CD4-positive, alpha-beta T cell treated with Interleukin-6 for 4 hours (primary cell): Measurements from ENCODE around the gene PHPT1.
"Not testable (repeated sequence)": the region's sequence is repeated elsewhere in the genome, so short reads cannot be mapped to it uniquely, and the experiment has no call there.

Experiments used
- DNase-seq: peaks from one replicate; pipeline ENCODE4 v3.0.0-alpha.2; 2020; ENCODE audit warnings: mixed read lengths

Gene PHPT1

DNA sequence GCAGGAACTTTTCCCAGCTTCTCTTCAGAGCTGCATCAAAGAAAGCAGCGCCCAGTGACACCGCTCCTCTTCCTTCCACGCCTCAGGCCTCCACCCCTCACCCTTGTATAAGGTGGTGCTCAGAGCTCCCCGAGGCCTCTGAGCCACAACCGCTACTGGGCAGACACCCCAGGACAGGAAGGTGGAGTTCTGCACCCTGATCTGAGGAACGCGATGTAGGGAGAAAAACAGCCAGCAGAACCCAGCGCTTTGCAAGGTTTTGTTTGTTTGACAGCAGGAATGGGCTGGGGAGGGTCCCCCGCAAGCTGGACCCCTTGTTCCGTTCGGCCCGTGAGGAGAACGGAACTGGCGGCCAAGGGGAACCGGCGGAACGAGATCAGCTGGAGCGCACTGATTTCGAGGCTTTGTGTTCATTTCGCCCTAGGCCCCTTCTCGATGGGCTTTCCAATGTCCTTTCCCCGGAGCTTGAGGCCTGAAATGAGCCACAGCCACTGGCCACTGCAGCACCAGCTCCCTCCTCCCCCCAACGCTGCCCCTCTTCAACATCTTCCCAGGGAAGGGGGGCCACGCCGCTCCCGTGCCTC, 12.8 kb downstream of the PHPT1 start:
- no peak for DNase-seq

DNA sequence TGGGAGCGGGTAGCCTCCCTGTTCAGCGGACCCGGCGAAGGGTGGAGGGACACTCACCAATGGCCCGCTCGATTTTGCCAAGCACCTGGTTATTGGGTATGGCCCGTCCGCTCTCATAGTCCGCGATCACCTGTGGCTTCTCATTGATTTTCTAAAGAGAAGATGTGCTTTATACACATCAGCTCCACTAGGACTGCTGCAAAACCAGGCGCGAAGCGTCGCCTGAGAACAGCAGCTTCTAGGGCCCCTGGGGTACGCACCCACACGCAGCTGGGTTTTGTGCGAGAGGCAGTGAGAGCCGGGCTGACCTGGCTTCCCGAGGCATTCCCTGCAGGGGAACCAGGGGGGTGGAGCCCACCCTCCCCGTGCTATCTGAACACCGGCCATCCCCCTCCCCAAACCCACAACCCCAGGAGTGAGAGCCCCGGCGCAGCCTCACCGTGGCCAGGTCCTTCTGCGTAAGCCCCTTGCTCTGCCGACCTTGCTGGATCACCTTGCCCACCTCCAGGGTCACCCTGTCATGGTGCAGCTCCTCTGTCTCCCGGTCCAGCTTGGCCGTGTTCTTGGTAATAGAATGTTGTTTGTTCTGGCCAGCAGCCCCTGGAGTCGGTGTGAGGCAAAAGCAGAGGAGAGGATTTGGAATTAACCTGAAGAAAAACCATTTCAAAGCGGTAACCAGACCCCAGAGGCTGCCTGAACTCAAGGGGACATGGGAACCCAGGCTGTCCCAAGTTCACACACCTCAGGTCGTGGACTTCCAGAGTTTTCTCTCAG, 13.8 kb downstream of the PHPT1 start:
- no peak for DNase-seq

DNA sequence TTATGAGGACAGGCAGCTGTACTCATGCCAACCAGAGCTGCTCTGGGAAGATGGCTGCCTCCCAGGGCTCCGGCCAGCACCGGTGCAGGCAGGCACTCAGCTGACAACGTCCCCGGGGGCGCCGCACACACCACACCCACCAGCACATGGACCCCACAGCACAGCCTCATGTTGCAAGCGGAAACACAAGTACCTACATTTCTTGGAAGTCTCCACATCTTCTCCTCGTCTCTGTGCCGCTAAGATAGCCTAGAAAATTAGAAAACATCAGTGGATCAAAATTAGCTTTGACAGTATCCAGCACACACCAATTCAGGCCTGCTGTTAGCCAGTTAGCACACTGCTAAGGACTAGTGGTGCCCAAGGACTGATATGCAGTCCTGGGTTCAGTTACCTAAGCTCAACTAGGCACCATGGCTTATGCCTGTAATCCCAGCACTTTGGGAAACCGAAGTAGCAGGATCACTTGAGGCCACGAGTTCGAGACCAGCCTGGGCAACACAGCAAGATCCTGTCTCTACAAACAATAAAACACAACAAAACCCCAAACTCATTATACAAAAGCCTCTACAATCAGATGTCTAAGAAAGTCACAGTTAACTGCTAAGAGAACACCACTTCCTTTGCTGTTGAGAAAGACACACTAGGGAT, 14.5 kb downstream of the PHPT1 start:
- no peak for DNase-seq

DNA sequence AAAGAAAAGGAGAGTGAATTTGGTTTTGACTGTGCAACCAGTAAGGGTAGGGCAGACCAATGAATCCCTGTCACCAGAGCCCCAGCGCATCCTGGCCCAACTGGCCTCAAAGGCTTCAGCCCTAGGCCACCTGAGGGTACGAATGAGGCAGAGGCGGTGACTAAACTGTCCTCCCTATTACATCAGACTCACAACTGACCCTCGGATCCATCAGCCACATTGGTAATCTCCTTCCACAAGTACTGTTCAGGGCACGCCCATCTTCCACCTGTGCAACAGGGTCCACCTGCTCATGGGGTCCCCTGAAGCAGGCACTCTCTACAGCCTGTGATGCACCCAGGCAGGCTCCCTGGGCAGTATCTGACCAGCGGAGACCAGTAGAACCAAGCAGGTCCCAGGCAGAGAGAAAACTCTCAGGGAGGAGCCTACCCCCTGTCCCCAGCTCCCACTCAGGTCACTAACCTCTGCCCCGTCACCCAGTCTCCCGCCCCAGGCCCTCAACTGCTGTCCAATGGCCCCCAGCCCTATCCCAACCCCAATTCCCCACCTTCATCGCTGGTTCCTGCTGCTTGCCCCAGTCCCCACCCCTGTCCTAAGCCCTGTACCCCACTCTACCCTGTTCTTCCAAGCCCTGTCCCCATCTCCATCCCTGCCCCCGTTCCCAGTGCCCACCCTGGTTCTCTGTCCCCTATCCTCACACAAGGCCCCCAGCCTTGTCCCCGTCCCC, 16.0 kb downstream of the PHPT1 start:
- DNase-seq = no peak

DNA sequence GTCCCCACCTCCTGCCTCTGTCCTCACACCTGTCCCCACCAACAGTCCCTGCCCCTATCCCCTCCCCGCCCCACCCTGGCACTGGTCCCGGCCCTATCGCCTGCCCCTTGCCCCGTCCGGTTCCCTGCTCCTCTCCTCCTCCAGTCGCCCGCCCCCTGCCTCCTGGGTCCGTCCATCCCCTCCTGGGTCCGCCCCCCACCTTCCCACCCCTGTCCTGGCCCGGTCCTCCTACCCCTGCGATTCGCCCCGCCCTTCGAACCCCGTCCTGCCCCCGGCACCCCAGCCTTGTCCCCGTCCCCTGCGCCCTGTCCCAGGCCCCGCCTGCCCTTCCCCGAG, 16.5 kb downstream of the PHPT1 start:
- DNase-seq = no peak

DNA sequence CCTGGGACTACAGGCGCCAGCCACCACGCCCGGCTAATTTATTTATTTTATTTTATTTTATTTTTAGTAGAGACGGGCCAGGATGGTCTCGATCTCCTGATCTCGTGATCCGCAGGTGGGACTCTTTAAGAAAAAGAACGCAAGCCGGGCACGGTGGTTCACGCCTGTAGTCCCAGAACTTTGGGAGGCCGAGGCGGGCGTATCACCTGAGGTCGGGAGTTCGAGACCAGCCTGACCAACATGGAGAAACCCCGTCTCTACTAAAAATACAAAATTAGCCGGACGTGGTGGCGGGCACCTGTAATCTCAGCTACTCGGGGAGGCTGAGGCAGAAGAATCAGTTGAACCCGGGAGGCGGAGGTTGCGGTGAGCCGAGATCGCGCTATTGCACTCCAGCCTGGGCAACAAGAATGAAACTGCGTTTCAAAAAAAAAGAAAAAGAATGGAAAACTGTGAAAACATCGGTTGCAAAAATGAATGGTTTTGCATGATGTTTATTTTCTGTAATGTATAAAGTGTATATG, 17.8 kb downstream of the PHPT1 start:
- DNase-seq = not testable (repeated sequence)

DNA sequence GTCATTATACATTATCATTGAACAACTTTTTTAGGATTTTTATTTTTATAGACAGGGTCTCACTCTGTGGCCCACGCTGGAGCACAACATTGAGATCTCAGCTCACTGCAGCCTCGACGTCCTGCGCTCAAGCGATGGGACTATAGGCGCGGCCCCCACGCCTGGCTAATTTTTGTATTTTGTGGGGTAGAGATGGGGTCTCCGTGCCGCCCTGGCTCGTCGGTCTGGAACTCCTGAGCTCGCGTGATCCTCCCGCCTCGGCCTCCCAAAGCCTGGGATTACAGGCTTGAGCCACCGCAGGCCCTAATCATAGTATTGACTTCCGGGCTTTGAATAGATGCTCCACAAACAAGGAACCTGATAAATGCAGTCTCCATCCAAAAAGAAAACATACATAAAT, 18.3 kb downstream of the PHPT1 start:
- DNase-seq = no peak

DNA sequence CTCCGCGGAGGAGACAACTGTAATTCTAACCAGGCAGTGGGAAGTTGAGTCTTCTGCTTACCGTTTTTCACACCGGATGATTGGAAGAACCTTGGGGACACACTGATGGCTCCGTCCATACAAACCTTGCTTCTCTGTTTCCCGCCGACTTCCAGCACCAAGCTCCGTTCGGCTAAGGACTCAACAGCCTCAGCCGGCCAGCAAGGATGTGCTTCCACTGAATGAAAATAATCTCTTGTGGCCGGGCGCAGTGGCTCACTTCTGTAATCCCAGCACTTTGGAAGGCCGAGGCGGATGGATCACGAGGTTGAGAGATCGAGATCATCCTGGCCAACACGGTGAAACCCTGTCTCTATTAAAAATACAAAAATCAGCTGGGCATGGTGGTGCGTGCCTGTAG, 18.7 kb downstream of the PHPT1 start:
- DNase-seq = no peak

DNA sequence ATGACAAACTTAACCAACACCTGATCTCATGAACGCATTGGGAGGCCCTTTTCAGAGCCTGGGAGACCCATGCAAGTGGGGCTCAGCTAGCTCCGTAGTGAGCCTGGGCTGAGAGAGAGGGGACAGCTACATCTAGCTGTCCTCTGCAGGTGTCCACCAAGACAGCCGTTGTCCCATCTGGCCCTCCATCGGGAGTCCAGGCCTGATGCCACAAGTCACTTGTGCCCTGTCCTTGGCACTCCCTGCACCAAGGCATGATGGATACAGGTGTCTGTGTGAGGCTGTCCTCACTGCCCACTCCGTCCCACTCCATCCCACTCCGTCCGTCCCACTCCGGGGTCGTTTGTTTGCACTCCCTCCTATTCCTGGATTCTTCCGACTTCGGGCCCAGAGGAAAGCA, 19.4 kb downstream of the PHPT1 start:
- no peak for DNase-seq

DNA sequence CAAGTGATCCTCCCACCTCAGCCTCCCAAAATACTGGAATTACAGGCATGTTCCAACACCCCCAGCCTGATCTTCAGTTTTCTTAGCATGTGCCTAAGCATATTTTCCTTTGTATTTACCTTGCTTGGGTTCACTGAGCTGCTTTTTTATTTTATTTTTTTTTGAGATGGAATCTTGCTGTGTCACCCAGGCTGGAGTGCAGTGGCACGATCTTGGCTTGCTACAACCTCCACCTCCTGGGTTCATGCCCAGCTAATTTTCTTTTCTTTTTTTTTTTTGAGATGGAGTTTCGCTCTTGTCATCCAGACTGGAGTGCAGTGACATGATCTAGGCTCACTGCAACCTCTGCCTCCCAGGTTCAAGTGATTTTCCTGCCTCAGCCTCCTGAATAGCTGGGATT, 20.4 kb downstream of the PHPT1 start:
- not testable (repeated sequence) for DNase-seq

DNA sequence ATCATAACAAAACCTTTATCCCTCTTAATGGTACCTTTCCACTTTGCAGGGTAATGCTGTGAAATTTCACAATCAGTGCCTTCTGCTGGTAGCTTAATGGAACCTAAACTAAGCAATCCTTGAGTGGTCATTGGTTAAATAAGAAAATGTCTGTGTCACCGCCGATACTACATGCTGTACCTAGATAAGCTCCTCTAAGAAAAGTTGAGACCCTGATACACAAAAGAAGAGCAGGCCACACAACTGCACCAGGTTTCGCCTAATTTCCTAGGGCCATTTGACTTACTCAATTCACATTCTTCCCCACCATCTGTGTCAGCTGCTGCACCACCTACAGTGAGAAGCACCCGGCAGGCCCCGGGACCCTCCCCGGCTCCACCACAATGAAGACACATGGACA, 25.9 kb downstream of the PHPT1 start:
- no peak for DNase-seq

DNA sequence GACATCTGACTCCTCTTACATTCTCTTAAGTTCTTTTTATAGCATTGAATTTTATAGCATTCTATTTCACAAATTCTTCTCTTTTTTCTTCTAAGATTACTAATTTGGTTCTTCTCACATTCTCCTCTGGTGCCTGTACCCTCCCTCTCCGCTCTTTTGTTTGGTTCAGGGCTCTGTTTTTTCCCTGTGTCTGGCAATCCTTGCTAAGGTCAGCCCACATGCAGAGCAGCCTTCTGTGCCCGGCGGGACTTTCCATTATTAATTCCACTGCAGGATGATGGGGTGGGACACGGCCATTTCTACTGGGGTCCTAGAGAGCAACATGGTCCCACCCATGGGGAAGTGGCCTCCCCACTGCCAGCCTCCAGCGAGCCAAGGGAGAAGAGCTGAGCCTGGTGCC, 27.3 kb downstream of the PHPT1 start:
- no peak for DNase-seq

DNA sequence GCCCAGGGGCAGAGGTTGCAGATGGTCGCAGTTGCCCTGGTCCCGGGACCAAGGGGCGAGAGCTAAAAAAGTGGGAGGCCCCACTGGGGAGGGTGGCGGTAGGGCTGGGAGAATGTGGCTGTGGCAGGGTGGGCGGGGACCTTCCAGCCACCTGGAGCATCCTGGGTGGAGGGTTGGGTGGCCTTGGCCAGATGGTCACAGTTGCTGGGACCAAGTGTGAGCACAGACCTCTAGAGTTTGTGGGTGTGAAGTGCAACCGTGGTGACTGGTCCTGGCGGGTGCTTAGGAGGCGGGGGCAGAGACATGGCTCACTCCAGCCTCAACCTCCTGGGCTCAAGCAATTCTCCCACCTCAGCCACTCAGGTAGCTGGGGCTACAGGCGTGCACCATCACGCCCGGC, 31.4 kb downstream of the PHPT1 start:
- no peak for DNase-seq

DNA sequence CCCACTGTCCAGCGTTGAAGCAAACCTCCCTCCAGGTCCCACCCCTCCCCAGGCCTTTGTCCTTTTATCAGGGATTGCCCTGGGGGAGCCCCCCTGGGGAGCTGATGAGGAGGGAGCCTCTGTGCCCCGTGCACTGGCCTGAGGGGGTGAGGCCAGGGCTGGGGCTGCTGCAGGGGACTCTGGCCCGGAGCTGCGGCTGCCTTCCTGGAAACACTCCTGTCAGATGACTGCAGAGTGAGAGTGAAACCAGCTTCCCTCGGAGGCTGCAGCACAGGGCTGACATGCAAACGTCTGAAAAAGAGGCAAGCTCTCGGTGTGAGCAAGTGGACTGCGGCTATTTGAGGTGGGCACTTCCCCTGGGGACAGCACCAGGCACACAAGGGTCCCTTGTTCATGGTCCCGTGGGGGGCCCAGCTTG, 32.5 kb downstream of the PHPT1 start:
- peak; percentile 62 for DNase-seq

DNA sequence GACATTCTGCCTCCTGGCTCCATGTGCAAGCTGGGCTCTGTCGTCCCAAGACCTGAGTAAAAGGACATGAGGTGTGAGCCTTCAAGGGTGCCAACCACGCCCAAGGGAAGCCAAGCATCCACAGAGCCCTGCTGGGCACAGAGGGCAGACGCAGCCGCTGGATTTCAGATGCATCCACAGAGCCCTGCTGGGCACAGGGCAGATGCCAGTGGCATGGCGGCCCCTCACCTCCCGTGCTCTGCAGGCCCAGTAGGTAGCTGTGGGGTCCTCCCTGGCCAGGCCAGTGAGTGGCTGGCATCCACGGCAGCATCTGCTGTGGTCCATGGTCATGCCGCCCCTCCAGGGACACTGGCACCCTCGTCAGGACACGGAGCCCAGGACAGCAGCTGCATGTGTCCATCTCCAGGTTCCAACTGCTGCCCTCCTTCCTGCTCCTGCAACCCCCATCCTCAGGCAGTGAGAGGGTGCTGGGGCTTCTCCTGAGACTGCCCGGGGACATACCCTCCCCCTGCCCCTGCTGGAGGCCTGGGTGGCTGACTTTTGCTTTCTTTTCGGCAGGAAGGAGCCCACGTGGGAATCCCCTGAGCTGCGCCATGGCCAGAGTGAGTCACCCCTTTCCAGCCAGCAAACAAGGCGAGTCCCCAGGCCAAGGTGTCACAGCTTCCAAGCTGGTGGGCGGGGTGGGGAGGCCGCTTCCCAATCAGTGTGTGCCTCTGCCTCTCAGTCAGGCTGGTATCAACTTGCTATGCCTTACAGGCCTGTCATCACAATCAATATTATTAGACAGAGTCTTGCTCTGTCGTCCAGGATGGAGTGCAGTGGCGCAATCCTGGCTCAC, 33.1 kb downstream of the PHPT1 start:
- DNase-seq = peak; percentile 88

DNA sequence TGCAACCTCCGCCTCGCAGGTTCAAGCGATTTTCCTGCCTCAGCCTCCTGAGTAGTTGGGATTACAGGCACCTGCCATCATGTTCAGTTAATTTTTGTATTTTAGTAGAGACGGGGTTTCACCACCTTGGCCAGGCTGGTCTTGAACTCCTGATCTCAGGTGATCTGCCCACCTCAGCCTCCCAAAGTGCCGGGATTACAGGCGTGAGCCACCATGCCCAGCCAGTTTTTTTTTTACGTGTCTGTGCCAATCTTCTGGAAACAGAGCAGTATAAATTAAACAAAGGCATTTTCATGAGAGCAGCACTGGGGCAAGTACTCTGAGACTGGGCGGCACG, 33.7 kb downstream of the PHPT1 start:
- DNase-seq = not testable (repeated sequence)

DNA sequence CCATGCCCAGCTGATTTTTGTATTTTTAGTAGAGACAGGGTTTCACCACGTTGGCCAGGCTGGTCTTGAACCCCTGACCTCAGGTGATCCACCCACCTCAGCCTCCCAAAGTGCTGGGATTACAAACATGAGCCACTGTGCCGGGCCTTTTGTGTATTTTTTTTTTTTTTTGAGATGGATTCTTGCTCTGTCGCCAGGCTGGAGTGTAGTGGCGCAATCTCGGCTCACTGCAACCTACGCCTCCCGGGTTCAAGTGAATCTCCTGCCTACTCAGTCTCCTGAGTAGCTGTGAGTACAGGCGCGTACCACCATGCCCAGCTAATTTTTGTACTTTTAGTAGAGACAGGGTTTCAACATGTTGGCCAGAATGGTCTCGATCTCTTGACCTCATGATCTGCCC, 34.5 kb downstream of the PHPT1 start:
- DNase-seq = not testable (repeated sequence)

DNA sequence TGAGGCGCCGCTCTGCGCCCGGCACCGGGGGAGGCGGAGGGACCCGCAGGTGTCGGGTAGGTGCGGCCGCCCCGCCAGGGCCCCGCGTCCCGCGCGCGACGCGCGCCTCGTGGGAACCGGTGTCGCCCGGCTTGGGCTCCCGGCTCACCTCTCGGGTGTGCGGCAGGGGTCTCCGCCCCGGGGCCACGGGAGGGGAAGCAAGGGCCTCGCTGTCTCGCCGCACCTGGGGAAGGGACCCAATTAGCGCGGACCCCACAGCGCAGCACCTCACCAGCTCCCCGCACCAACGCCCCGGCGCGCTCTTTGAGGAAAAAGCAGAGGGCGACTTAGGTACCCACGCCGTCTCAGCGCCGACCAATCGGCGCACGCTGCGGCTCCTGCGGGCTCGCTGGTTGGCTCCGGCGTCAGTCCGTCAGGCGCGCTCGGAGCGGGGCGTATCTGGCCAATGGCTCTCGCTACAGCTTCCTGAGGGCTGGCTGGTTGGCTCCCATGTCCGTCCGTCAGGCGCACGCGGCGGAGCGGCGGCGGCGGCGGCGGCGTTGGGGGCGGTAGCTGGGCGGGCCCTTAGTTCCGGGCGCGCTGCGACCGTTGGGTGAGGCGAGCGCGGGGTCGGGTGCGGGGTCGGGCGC, 36.9 kb downstream of the PHPT1 start, which contains the start of gene TRAF2:
TSS of gene TRAF2 (plus strand) at position 567 of the 629 bp plus-strand sequence. CDS start 12,225 bp downstream, outside the sequence.
- DNase-seq = peak; percentile 97

DNA sequence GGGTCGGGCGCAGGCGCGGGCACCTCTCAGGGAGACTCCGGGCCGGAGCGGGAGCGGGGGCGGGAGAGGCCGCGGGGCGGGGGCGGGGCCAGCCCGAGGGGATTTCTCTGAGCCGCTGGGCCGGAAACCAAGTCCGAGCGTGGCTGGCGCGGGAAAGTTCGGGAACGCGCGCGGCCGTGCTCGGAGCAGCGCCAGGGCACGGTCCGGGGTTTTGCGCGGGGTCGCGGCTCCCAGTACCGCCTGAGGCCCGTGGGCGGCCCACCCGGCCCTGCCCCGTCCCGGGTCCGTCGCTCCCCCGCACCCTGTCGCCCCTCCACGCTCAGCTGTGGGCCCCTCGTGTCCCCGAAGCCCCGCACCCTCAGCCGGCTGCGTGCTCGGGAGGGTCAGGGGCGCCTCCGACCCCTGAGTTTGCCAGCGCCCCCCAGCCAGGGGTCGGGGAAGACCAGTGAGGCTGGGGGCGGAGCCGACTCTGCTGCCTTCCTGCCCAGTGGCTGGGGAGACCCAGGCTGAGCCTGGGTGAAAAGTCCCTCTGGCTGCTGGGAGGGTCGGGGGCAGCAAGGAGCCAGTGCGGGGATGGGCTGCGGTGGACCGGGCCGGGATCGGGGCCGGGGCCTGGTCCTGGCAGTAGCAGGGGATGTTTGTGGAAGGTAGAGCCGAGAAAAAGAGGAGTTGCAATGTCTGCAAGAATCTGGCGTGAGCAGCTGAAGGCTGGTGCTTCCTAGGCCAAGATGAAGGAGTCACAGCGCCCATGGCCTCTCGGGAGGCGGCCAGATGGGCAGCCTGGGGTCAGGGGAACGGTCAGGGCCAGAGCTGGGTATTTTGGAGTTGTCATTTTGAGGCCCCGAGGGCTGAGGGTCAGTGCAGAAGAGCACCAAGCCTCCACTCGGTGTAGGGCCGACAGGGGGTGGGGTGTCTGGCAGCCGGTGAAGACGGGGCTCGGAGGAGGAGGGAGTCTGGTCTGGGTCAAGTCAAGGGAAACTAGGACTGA, 37.7 kb downstream of the PHPT1 start:
- peak; percentile 49 for DNase-seq

DNA sequence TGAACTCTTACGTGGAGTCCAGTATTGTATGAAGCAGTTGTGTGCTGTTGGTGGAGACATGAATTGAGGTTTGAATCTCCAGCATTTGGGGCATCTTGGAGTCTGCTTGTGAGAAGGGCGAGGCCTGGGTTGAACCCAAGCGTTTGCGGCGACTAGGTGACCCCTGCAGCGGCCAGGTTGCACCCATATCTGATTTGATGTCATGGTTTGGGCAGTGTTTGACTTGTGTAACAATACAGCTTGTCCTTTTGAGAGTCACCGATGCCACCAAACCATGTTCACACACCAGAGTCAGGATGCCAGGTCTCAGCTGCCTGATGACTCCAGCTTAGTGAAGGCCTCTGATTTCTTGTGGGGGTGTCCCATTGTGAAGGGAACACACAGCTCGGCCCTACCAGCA, 39.2 kb downstream of the PHPT1 start:
- DNase-seq = no peak

DNA sequence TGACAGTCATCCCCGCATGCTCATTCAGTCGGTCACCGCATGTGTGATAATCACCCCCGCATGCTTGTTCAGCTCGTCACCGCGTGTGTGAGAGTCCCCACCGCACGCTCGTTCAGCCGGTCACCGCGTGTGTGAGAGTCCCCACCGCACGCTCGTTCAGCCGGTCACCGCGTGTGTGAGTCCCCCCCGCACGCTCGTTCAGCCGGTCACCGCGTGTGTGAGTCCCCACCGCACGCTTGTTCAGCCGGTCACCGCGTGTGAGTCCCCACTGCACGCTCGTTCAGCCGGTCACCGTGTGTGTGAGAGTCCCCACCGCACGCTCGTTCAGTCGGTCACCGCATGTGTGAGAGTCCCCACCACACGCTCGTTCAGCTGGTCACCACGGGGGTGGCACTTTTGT, 40.6 kb downstream of the PHPT1 start:
- DNase-seq = no peak
